ENCODE measurements around the gene DAPK1. TPM values are rescaled to one million over a fixed set of nuclear protein-coding genes. Genes with fewer than 3 reads are reported as not detected.

DAPK1 gene
- total and polyA plus RNA-seq, 10 of the 15 experiments (the other 5 are each of a cell fraction or from before 2014, with no cell fraction given) = 8.2 to 94.7 (median 51.6) TPM

- SMC1A ChIA-PET (ENCODE audit: uncharacterized antibody, unreplicated experiment) = no interaction called here
- no peaks in the 10 kb centered on the region for H4K20me1 ChIP-seq (ENCODE audit: control insufficient read depth, insufficient read depth)
- H3K9ac ChIP-seq (ENCODE audit: control insufficient read depth, insufficient read depth, low read length) = no peak overlapping the region
- H3K4me2 ChIP-seq (ENCODE audit: control insufficient read depth, insufficient read depth) = no peak overlapping the region
- RAD21 ChIA-PET (ENCODE audit: unreplicated experiment) = no interaction called here
- POLR2A ChIA-PET = no interaction called here
- no peak for TF ChIP-seq NR2F1 (conservative IDR thresholded peaks at IDR 0.05)
- FAIRE-seq = no peak
- CTCF ChIA-PET = no interaction called here
- intact Hi-C loops (cut with micrococcal nuclease; ENCODE audit: unreplicated experiment) (no loop called here), in situ Hi-C loops (cut with MboI) (no loop called here)
- no TSS peak for BruUV-seq (replicated peaks)
- H3K36me3 ChIP-seq (ENCODE audit: control insufficient read depth in 2 of 2, insufficient read depth in 2 of 2, low read length in 1 of 2) = peaks cover 4 to 15% of the 10 kb centered on the region in 2 experiments; a peak in 3 of 4 replicates
- no peak overlapping the region for H3K4me3 ChIP-seq
- ATAC-seq = no peak
- 4% methylated on average over 1 of the region's 1 CpG for whole genome bisulfite sequencing (ENCODE audit: insufficient coverage, insufficient replicate concordance, low lambda C conversion rate, missing lambda C conversion rate)
- DNase-seq (ENCODE audit: low read depth, low spot score) = no peak
- H3K27ac ChIP-seq (ENCODE audit: control insufficient read depth, insufficient read depth) = no peak overlapping the region
- no peak overlapping the region for H2AFZ ChIP-seq (ENCODE audit: control insufficient read depth, low read depth, low read length)
- no peaks in the 10 kb centered on the region for H3K9me3 ChIP-seq (replicated peaks; ENCODE audit: control insufficient read depth, insufficient read depth, low read length)
- H3K27me3 ChIP-seq (replicated peaks in 1 of 2; ENCODE audit: control insufficient read depth in 2 of 2, insufficient read depth in 2 of 2, low read length in 1 of 2) = no peaks in the 10 kb centered on the region
- H3K79me2 ChIP-seq (ENCODE audit: control insufficient read depth, insufficient read depth, low read length) = no peaks in the 10 kb centered on the region
- no peaks in the 10 kb centered on the region for H3K4me1 ChIP-seq (ENCODE audit: control insufficient read depth, insufficient read depth, low read length)
Observed at GRCh38 chr9:87695523-87695922, 197.9 kb downstream of the DAPK1 start.

GRCh38 chr9:87696641-87697040 is 199.0 kb downstream of the DAPK1 start:
- H3K4me3 ChIP-seq = no peak overlapping the region
- intact Hi-C loops (cut with micrococcal nuclease; ENCODE audit: unreplicated experiment) = no loop called here
- POLR2A ChIA-PET = no interaction called here
- in situ Hi-C loops (cut with MboI) = no loop called here
- H3K27me3 ChIP-seq (replicated peaks in 1 of 2; ENCODE audit: control insufficient read depth in 2 of 2, insufficient read depth in 2 of 2, low read length in 1 of 2) = no peaks in the 10 kb centered on the region
- WGBS (ENCODE audit: insufficient coverage, insufficient replicate concordance, low lambda C conversion rate, missing lambda C conversion rate) = 84% methylated on average over 7 of the region's 7 CpGs
- H3K4me1 ChIP-seq (ENCODE audit: control insufficient read depth, insufficient read depth, low read length) = no peaks in the 10 kb centered on the region
- H3K9ac ChIP-seq (ENCODE audit: control insufficient read depth, insufficient read depth, low read length) = no peak overlapping the region
- H3K79me2 ChIP-seq (ENCODE audit: control insufficient read depth, insufficient read depth, low read length) = no peaks in the 10 kb centered on the region
- H3K4me2 ChIP-seq (ENCODE audit: control insufficient read depth, insufficient read depth) = no peak overlapping the region
- DNase-seq (ENCODE audit: low read depth, low spot score) = no peak
- no peak for ATAC-seq
- RAD21 ChIA-PET (ENCODE audit: unreplicated experiment) = no interaction called here
- CTCF ChIA-PET = no interaction called here
- H4K20me1 ChIP-seq (ENCODE audit: control insufficient read depth, insufficient read depth) = no peaks in the 10 kb centered on the region
- H3K9me3 ChIP-seq (replicated peaks; ENCODE audit: control insufficient read depth, insufficient read depth, low read length) = no peaks in the 10 kb centered on the region
- no peak overlapping the region for H3K27ac ChIP-seq (ENCODE audit: control insufficient read depth, insufficient read depth)
- FAIRE-seq = no peak
- SMC1A ChIA-PET (ENCODE audit: uncharacterized antibody, unreplicated experiment) = no interaction called here
- no peak overlapping the region for H2AFZ ChIP-seq (ENCODE audit: control insufficient read depth, low read depth, low read length)
- H3K36me3 ChIP-seq (ENCODE audit: control insufficient read depth in 2 of 2, insufficient read depth in 2 of 2, low read length in 1 of 2) = peaks cover 4 to 15% of the 10 kb centered on the region in 2 experiments; a peak in 3 of 4 replicates
- BruUV-seq (replicated peaks) = no TSS peak
- TF ChIP-seq NR2C2 (IDR thresholded peaks at IDR 0.05; ENCODE audit: borderline replicate concordance, control insufficient read depth, insufficient read length, low read depth) (no peak), ZBED1 (IDR thresholded peaks at IDR 0.05; ENCODE audit: borderline replicate concordance) (no peak), RAD21 (IDR thresholded peaks at IDR 0.05; ENCODE audit: insufficient read depth, low read depth, low read length) (no peak), IKZF1 (conservative IDR thresholded peaks at IDR 0.05) (no peak), YY1 (IDR thresholded peaks at IDR 0.05; ENCODE audit: low read depth, low read length) (no peak), KDM1A (IDR thresholded peaks at IDR 0.05; ENCODE audit: borderline replicate concordance) (no peak)
- TF ChIP-seq, protein P1, sequence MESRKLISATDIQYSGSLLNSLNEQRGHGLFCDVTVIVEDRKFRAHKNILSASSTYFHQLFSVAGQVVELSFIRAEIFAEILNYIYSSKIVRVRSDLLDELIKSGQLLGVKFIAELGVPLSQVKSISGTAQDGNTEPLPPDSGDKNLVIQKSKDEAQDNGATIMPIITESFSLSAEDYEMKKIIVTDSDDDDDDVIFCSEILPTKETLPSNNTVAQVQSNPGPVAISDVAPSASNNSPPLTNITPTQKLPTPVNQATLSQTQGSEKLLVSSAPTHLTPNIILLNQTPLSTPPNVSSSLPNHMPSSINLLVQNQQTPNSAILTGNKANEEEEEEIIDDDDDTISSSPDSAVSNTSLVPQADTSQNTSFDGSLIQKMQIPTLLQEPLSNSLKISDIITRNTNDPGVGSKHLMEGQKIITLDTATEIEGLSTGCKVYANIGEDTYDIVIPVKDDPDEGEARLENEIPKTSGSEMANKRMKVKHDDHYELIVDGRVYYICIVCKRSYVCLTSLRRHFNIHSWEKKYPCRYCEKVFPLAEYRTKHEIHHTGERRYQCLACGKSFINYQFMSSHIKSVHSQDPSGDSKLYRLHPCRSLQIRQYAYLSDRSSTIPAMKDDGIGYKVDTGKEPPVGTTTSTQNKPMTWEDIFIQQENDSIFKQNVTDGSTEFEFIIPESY (IDR thresholded peaks at IDR 0.05) = no peak
- TF ChIP-seq, protein P2, sequence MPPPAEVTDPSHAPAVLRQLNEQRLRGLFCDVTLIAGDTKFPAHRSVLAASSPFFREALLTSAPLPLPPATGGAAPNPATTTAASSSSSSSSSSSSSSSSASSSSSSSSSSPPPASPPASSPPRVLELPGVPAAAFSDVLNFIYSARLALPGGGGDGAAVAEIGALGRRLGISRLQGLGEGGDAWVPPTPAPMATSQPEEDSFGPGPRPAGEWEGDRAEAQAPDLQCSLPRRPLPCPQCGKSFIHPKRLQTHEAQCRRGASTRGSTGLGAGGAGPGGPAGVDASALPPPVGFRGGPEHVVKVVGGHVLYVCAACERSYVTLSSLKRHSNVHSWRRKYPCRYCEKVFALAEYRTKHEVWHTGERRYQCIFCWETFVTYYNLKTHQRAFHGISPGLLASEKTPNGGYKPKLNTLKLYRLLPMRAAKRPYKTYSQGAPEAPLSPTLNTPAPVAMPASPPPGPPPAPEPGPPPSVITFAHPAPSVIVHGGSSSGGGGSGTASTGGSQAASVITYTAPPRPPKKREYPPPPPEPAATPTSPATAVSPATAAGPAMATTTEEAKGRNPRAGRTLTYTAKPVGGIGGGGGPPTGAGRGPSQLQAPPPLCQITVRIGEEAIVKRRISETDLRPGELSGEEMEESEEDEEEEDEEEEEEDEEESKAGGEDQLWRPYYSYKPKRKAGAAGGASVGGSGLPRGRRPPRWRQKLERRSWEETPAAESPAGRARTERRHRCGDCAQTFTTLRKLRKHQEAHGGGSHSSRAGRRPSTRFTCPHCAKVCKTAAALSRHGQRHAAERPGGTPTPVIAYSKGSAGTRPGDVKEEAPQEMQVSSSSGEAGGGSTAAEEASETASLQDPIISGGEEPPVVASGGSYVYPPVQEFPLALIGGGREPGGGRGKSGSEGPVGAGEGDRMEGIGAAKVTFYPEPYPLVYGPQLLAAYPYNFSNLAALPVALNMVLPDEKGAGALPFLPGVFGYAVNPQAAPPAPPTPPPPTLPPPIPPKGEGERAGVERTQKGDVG (CRISPR knock-in tag; IDR thresholded peaks at IDR 0.05) = no peak
- TF ChIP-seq, protein P3, sequence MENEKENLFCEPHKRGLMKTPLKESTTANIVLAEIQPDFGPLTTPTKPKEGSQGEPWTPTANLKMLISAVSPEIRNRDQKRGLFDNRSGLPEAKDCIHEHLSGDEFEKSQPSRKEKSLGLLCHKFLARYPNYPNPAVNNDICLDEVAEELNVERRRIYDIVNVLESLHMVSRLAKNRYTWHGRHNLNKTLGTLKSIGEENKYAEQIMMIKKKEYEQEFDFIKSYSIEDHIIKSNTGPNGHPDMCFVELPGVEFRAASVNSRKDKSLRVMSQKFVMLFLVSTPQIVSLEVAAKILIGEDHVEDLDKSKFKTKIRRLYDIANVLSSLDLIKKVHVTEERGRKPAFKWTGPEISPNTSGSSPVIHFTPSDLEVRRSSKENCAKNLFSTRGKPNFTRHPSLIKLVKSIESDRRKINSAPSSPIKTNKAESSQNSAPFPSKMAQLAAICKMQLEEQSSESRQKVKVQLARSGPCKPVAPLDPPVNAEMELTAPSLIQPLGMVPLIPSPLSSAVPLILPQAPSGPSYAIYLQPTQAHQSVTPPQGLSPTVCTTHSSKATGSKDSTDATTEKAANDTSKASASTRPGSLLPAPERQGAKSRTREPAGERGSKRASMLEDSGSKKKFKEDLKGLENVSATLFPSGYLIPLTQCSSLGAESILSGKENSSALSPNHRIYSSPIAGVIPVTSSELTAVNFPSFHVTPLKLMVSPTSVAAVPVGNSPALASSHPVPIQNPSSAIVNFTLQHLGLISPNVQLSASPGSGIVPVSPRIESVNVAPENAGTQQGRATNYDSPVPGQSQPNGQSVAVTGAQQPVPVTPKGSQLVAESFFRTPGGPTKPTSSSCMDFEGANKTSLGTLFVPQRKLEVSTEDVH (IDR thresholded peaks at IDR 0.05; ENCODE audit: low read depth, partially characterized antibody) = no peak
